OCI-LY3 (cell line): ENCODE results near the gene HELQ.

Experiments used
- H2AFZ ChIP-seq: fragments of 200-600, 300-600 bp; shearing (Covaris generic); 2 replicates; pipeline ENCODE4 v1.6.0; 2014; ENCODE audit warnings: antibody characterized with exemption, low read depth, low read length
- H3K27ac ChIP-seq: fragments of 200-600, 300-600 bp; sonication (generic); 2 replicates; pipeline ENCODE4 v1.5.1; 2014; ENCODE audit warnings: mild to moderate bottlenecking, low read length, moderate library complexity, mixed read lengths
- H3K27me3 ChIP-seq: fragments of 200-600, 300-600 bp; sonication (generic); 2 replicates; pipeline ENCODE4 v1.6.1; 2014; ENCODE audit warnings: low read depth, low read length, mixed read lengths
- H3K36me3 ChIP-seq: fragments of 200-600, 300-600 bp; sonication (generic); replicated peaks from 2 replicates; pipeline ENCODE3; 2014; ENCODE audit warnings: low read depth, low read length, mixed read lengths
- H3K4me1 ChIP-seq: fragments of 300-600, 200-600 bp; sonication (generic); 2 replicates; pipeline ENCODE4 v1.6.1; 2014; ENCODE audit warnings: low read length, mixed read lengths
- H3K4me2 ChIP-seq: fragments of 200-600, 300-600 bp; sonication (generic); 2 replicates; pipeline ENCODE4 v1.6.1; 2014; ENCODE audit warnings: low read length, mixed read lengths
- H3K4me3 ChIP-seq: fragments of 300-600, 200-600 bp; sonication (generic); 2 replicates; pipeline ENCODE4 v1.5.1; 2014; ENCODE audit warnings: antibody characterized with exemption, mild to moderate bottlenecking, low read length, moderate library complexity
- H3K79me2 ChIP-seq: fragments of 300-600, 200-600 bp; shearing (Covaris generic); 2 replicates; pipeline ENCODE4 v1.6.1; 2014; ENCODE audit warnings: mild to moderate bottlenecking, low read length, mixed read lengths
- H3K9ac ChIP-seq: fragments of 300-600, 200-600 bp; shearing (Covaris generic); 2 replicates; pipeline ENCODE4 v1.6.0; 2014; ENCODE audit warnings: mild to moderate bottlenecking, low read length, moderate library complexity
- H3K9me3 ChIP-seq: fragments of 200-600, 300-600 bp; shearing (Covaris generic); 2 replicates; pipeline ENCODE4 v1.6.1; 2014; ENCODE audit warnings: low read length, mixed read lengths; ENCODE audit not compliant: insufficient read depth
- H4K20me1 ChIP-seq: fragments of 200-600, 300-600 bp; sonication (generic); 2 replicates; pipeline ENCODE4 v1.6.1; 2016; ENCODE audit warnings: low read length, mixed read lengths; ENCODE audit not compliant: insufficient read depth
- EZH2phosphoT487 ChIP-seq: fragments of 200-600 bp; shearing (Covaris generic); IDR thresholded peaks from 2 replicates; pipeline ENCODE4 v1.6.1; 2018; ENCODE audit warnings: antibody characterized with exemption, mixed run types, low read depth
- TF ChIP-seq, protein P1 (sequence below): fragments of 200-600, 300-600 bp; sonication (generic); IDR thresholded peaks from 2 replicates; pipeline ENCODE4 v1.5.1; 2014; ENCODE audit warnings: antibody characterized with exemption, low read length, low read depth

Gene HELQ

DNA sequence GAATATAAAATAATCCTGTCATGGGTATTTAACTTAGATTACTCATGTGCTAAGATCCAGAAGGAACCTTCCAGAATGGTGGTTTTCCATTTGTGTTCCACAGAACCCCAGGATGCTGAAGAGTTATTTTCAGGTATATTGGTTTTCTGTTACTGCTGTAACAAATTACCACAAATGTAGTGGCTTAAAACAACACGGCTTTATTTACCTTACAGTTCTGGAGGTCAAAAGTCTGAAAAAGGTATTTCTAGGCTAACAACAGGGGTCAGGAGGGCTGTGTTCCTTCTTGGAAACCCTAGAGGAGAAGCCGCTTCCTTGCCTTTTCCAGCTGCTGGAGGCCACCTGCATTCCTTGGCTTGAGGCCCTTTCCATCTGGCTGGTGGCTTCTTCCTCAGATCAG, 63.1 kb downstream of the HELQ start:
- Histone ChIP-seq H3K79me2 (no peaks in the 10 kb centered on the region), H3K4me3 (no peak overlapping the region), H3K9me3 (no peaks in the 10 kb centered on the region), H3K36me3 (no peaks in the 10 kb centered on the region), H3K4me2 (no peak overlapping the region), H2AFZ (no peak overlapping the region), H3K9ac (no peak overlapping the region), H3K27me3 (no peaks in the 10 kb centered on the region), H3K4me1 (no peaks in the 10 kb centered on the region), H4K20me1 (no peaks in the 10 kb centered on the region), H3K27ac (no peak overlapping the region)
- TF ChIP-seq EZH2phosphoT487 = no peak

- Histone ChIP-seq H3K27me3 (no peaks in the 10 kb centered on the region), H4K20me1 (no peaks in the 10 kb centered on the region), H3K9ac (no peak overlapping the region), H3K4me1 (no peaks in the 10 kb centered on the region), H3K4me3 (no peak overlapping the region), H3K27ac (no peak overlapping the region), H3K9me3 (no peaks in the 10 kb centered on the region), H3K79me2 (no peaks in the 10 kb centered on the region), H3K4me2 (no peak overlapping the region), H3K36me3 (no peaks in the 10 kb centered on the region), H2AFZ (no peak overlapping the region; the same call in 1 of the 2 replicates)
- TF ChIP-seq, protein P1, sequence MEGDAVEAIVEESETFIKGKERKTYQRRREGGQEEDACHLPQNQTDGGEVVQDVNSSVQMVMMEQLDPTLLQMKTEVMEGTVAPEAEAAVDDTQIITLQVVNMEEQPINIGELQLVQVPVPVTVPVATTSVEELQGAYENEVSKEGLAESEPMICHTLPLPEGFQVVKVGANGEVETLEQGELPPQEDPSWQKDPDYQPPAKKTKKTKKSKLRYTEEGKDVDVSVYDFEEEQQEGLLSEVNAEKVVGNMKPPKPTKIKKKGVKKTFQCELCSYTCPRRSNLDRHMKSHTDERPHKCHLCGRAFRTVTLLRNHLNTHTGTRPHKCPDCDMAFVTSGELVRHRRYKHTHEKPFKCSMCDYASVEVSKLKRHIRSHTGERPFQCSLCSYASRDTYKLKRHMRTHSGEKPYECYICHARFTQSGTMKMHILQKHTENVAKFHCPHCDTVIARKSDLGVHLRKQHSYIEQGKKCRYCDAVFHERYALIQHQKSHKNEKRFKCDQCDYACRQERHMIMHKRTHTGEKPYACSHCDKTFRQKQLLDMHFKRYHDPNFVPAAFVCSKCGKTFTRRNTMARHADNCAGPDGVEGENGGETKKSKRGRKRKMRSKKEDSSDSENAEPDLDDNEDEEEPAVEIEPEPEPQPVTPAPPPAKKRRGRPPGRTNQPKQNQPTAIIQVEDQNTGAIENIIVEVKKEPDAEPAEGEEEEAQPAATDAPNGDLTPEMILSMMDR = peak; percentile 10; the same call in 1 of the 2 replicates
- no peak for TF ChIP-seq EZH2phosphoT487
Measured at GRCh38 chr4:83390944-83391343, 64.7 kb downstream of the HELQ start.

DNA sequence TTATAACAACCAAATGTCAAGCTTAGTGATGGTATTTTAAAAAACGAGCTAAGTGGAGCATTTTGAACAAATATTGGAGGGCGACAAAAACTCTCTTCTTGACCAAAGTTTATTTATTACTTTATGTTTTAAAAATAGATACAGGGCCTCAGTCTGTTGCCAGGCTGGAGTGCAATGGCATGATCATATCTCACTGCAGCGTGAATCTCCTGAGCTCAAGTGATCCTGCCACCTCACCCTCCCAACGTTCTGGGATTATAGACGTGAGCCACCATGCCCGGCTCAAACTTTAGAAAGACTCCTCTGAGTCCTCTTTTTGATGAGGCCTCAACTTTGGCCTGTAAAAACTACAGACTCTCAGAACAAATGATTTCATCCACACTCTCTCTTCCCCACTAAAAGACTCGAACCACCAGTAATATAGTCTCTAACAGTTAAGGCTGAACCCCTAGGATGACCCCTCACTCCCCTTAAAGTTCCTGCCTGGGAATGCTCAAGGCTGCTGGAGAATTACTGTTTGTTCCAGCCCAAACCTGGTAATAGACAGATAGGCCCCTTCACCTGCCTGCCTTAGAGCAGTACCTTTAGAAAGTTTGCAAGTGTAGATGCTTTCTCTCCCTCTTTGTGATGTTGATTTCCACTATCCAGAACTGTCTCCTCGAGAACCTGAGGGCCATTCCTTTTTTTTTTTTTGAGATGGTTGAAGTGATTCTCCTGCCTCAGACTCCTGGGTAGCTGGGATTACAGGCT, 65.7 kb downstream of the HELQ start:
- Histone ChIP-seq H4K20me1 (no peaks in the 10 kb centered on the region), H2AFZ (no peak overlapping the region), H3K4me1 (no peaks in the 10 kb centered on the region), H3K27me3 (no peaks in the 10 kb centered on the region), H3K4me3 (no peak overlapping the region), H3K9me3 (no peaks in the 10 kb centered on the region), H3K27ac (no peak overlapping the region), H3K4me2 (no peak overlapping the region), H3K79me2 (no peaks in the 10 kb centered on the region), H3K36me3 (no peaks in the 10 kb centered on the region), H3K9ac (no peak overlapping the region)
- no peak for TF ChIP-seq EZH2phosphoT487
- TF ChIP-seq, protein P1 = no peak

DNA sequence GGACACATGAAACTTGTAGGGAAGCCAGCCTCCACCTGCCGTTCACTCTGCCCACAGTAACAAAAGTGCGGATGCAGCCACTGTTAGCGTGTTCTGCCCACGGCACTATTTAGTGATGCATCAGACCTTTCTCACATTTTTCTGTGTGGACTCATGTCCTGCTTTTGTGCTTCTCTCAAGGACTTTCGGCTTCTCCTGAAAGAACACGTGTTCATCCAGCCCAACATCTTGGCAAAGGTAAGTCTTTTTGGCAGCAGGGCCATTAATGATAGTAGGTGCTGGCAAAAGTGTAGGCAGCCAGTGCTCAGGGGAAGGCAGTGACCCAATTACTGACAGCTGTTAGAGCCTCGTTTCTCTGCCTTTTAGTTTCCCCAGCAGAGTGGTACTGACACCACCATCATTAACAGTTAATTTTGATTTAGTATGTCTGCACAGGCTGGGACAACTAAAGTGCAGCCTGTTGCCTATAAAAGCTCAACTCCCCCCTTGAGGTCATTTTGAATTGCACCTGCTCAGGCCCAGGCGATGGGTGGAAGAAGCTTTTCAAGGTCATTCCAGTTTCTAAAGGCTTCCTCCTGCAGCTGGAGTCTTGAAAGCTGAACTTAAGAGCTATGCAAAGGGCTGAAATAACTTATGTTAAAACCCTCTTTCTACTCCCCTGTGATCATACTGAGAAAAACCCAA, 66.4 kb downstream of the HELQ start:
- H3K79me2 ChIP-seq = no peaks in the 10 kb centered on the region
- H3K9ac ChIP-seq = no peak overlapping the region
- no peak overlapping the region for H2AFZ ChIP-seq
- no peak for TF ChIP-seq EZH2phosphoT487
- TF ChIP-seq, protein P1 = no peak
- H3K9me3 ChIP-seq = no peaks in the 10 kb centered on the region
- H4K20me1 ChIP-seq = no peaks in the 10 kb centered on the region
- H3K36me3 ChIP-seq = no peaks in the 10 kb centered on the region
- no peak overlapping the region for H3K4me3 ChIP-seq
- H3K27ac ChIP-seq = no peak overlapping the region
- H3K4me1 ChIP-seq = no peaks in the 10 kb centered on the region
- H3K27me3 ChIP-seq = no peaks in the 10 kb centered on the region
- H3K4me2 ChIP-seq = no peak overlapping the region
